SKM-1 (cell line): Measurements from ENCODE around the gene VSIR.

ENCODE experiments used
- DNase-seq: peaks from one replicate; lab custom pipeline; 2025; ENCODE audit not compliant: unreplicated experiment; lab: John Stamatoyannopoulos, UW

The VSIR gene

DNA sequence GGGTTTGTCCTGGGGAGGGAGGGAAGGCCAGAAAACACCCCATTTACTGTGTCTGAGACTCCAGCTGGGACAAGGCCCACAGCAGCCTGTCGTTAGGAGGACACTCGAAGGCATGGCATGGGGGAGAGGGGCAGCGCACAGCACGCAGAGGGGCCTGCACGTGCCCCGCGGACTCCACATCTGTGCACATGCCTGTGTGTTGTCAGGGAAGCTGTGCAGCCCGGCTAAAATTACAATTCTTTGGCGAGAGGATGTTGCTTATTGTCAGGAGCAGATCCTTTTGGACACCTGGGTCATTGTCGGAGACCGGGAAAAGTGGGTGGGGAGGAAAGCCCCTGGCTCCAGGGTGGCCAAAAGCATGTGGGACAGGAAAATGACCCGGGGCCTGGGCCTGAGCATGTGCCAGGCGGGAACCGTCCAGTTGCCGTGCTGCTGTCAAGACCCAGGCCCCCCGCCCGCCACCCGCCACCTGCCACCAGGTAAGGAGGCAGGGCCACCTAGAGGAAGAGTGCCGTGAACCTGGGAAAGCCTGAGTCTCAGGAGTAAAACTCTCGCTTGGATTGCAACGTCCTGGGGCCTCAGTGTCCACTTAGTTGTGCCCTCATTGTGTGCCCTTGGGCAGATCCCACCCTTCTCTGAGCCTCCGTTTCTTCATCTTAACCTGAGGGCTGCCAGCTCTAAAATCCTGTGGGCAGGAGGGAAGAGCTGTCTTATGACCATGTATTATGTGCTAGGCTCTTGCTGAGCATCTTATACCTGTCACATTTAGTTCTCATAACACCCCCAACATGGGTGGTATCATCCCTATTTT, 7.2 kb downstream of the VSIR start:
- no peak for DNase-seq

- DNase-seq = no peak
Observed at GRCh38 chr10:71765176-71765904, 8.0 kb downstream of the VSIR start.

DNA sequence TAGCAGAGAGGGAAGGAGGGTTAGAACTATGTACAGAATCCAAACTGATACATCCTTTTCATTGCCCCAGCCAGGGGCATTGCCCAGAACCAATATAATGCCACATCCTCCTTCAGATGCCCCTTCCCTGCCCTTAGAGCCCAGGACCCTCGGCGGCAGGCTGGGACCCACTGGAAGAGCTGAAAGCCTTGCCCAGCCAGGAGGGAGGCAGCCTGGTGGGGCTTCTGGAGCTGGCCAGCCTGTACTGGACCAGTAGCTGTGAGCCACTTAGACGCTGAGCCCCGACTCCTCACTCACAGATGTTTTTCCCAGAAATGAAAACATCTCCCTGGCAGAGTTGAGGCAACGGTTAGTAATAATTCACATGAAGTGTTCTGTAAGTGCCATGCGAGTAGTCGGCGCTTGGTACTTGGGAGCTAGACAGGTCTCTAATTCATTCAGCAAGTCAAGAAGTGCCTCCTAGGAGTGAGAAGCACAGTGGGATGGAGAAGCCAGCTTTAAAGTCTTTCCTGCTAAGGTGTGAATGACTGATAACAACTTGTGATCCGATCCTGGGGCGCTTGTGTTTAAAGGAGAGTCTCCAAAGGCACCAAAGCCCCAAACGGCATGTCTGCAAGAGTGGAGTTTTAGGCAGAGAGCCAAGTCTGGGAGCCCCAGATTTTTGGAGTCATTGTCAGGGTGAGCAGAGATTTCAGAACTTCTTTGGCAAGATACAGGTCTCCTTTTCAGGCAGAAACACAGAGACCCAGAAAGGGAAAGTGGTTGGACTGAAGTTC, 9.8 kb downstream of the VSIR start:
- no peak for DNase-seq

- DNase-seq = no peak
Observed at GRCh38 chr10:71762324-71762723, 11.0 kb downstream of the VSIR start.

DNA sequence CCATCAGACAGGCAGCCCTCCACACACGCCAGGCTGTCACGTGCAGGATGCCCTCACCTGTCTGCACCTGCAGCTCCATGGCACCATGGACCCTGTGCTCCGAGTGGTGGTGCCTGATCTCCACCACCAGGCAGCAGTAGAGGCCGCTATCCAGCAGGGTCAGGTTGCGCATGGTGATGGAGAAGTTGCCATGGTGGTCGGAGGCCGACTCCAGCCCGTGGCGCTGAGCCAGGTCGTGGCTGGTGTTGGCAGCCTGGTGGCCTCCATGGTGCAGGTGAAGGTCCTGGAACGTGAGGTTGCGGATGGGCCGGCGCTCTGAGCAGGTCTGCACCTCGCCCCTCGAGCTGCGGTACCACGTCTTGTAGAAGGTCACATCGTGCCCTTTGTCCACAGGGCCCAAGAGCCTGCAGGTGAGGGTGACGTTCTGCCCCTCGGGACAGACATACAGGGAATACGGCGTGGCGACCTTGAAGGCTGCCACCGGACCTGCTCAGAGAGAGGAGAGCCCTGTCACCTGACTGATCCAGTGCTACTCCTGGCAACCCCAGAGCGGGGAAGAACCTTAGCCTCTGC, 11.7 kb downstream of the VSIR start:
- DNase-seq = no peak

DNA sequence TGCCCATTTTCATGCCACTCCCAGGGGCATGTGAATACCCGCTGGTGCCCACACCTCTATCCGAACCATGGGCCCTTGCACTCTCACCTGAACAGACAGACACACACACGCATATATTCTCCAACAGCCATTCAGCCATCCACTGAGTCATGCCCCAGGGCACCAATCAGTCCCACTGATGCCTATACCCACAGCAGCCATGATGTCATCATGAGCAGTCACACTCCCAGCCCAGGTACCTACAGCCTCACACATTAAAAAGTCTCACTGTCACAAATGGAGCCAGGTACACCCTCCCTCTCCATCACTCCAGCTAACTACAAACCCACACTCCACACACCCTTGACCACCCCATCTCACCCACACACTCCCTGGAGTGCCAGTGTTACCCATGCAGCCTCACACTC, 12.2 kb downstream of the VSIR start:
- no peak for DNase-seq

- DNase-seq = no peak
Observed at GRCh38 chr10:71757399-71757922, 15.9 kb downstream of the VSIR start.

DNA sequence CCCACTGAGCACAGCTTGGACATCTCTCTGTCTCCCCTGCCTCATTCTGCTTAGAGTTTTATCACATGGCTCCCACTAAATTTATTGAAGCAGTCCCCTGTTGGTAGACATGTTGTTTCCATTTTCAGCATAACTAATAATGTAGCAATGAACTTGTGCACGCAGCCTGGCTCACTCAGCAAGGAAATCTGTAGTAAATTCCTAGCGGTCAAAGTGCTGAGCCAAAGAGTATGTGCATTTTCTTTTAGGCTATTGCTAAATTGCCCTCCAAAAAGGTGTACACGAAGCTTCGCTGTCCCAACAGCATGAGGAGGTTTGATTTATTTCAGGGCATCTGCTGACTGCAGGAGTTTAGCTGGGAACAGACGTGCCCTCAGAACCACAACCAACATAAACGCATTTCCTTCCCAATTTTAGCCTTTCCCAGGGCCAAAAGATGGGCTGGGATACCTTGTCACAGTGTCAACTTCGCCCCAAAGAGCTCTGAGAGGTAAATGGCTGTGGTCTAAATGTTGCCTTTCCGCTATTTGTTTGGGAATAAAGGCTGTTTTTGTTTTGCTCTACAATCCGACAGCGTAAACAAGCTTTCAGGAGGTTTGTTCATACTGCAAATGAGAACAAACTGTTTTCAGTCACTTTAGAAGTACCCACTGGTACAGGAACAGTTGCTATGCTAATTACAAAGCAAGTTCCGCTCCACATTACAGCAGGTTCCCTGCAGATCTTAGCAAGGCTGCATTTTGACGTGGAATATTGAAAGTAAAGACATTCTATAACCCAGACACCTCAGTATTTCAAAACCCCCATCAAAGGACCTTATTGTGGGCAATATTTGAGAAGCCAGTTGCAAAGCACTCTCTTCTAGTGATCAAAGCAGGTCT, 16.8 kb downstream of the VSIR start:
- no peak for DNase-seq

- DNase-seq = no peak
Observed at GRCh38 chr10:71755179-71755879, 18.0 kb downstream of the VSIR start.

DNA sequence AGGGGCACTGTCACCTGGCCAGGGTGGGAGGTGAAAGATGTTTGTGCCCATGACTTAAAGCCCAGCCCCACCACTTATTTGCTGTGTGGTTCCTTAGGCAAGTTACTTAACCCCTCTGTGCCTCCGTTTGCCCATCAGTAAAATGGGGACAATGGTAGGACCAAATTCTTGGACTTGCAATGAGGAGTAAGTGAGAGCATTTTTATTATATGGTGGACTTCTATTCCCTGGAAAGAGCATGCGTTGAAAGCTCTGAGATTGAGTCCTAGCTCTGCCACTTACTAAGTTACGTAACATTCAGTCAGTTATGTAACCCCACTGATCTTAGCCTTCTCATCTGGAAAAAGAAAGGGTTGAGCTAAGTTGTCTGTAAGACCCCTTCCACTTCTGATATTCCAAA, 18.8 kb downstream of the VSIR start:
- DNase-seq = peak; percentile 68

DNA sequence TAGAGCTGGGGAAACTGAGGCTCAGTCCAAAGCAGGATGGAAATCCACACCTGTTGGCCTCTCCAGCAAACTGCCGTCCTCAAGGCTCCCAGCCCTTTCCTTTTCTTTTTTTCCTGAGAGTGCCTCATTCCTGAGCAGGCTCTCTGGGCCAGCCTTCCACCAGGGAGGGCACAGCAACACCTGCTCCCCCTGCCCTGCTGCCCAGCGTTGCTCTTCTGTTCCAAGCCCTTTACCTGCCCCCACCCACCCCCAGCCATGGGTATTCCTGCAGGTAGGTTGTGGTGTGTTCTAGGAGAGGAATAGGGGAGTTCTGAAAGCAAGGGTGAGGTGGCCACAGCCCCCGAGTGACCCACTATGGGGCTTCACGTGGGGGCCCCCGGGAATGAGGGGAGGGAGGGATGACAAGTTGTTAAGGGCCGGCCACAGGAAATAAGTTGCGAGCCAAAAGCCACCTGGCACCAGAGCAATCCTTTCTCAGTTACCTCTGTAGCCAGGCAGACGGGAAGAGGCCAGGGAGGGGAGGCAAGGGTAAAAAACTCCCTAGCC, 19.3 kb downstream of the VSIR start:
- DNase-seq = no peak

DNA sequence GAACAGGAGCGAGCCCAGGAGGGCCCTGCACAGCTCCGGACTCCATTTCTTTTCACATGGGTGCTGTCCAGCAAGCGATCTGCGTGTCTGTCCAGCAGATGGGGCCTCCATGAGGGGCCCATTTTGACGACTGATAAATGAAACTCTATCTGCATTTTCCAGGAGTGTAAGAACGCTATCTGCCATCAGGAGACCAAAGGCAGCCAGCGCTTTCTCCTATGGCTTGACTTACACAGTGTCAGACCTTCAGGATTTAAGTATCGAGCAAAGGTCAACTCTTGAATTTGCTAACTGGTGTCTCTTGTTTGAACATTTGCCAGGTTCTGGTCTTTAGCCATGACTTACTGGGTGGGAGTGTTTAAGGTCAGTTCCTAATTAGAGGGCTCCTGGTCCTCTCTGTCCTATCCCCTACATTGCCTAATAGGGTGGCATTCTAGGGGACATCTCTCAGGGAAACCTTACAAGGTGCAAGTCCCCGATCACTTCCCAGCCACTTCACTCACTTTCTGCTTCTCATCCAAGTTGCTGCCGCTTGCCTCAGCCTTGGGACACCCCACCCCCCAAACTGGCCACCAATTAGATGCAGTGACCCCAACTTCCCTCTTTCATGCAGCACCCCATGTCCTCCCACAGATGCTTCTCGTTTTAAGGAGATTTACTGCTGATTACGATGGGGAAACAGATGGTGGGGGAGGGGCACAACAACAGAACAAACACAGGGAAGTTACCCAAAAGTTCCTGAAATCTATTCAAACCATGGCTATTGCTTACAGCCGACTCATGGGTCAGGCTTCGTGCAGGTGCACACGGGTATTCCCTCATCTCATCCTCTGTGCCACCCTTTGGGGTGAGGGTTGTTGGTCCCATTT, 20.0 kb downstream of the VSIR start:
- peak; percentile 99 for DNase-seq

DNA sequence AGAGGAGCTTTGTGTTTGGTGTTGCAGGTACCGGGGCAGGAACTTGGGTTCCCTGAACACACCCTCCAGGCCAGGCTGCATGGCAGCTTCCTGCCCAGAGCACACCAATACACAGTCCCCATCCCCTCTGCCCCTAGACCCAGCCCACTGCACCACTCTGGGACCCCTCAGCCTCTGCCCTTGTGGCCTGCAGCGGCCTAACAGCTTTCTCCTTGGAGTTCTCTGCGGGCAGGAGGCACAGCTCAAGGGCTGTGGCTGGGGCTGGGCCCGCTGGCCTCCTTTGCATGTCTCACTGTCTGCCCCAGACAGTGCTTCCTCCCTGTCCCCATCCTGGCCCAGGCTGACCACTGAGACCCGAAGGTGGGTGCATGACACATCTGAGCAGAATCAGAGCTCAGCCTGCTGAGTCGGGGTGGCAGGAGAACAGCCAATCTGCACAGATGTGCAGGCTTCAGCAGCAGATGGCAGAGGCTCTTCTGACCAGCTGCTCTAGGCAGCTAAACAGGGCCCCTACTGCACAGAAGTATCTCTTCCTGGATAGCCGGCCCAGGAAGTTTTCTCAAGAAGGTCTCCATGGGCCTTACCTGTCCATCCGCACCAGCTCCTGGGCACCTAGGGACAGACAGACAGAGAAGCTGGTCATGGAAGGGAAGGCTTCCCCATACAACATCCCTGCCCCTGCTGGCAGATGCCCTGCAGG, 20.8 kb downstream of the VSIR start:
- DNase-seq = no peak

- no peak for DNase-seq
Observed at GRCh38 chr10:71751515-71752224, 21.6 kb downstream of the VSIR start.

DNA sequence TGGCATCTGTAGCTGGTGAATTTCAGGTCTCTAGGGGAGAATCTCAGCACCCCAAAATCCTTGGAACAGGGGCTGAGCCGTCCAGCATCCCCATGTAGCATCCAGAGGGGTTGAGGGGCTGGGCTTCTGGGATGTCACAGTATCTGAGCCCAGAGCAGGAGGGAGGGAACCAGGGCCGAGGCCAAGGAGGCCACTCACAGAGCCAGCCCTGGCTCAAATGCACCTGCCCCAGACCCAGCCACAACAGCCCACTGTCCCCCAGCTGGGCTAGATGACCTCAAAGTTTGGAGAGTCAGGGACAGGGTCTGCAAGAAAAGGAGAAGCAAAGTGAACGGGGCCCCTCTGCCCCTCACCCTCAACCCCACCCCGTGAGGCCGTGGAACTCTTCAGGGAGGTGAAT, 22.3 kb downstream of the VSIR start:
- DNase-seq = no peak

DNA sequence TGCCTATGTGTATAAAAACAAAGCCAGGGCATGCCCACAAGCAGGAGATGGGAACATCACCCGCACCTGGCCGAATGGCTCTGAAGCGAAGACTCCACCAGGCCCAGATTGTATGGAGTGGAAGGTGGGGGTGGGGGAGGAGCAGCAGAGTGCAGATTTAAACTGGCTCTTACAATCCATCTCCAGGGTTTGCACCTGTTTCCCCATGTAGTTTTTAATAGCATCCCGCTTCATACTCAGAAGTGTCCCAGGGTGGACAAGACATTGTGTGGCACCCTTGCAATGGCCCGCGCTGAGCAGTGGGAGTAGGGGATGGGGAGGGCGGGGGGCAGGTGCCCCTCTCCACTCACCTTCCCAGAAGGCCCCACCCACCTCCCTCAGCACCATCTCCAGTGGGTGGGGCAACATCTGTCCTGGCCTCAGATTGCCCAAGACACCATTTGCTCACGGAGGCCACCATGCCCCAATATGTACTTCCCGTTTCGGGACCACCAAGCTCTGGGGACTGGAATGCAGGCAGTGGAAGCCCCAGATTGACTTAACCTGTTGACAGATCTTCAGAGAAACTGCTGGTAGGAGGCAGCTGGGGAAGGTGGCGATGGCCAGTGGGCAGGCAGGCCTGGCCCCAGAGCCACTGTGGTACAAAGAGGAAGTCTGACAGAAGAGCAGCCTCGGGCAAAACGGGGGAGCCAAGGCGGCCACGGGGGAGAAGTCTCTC, 23.0 kb downstream of the VSIR start:
- DNase-seq = peak; percentile 46
